Tibial nerve (tissue), 4 donors: ENCODE results near the gene CYTH4. TPM values are rescaled to one million over a fixed set of nuclear protein-coding genes. Genes with fewer than 3 reads are reported as not detected.

Experiments
- DNase-seq, 2 donors: peaks; one replicate each; pipeline ENCODE4 v3.0.0-alpha.2; 2019; ENCODE audit warnings: low spot score in 2 of 2
- H3K27ac ChIP-seq, 4 donors: fragments of 200-600 bp; sonication (generic) in 3 of 4; one replicate each; pipeline ENCODE4 v1.5.1; 2017 to 2019; ENCODE audit warnings: mild to moderate bottlenecking in 1 of 4
- H3K27me3 ChIP-seq, 2 donors: fragments of 200-600 bp; sonication (generic) in 1 of 2; one replicate each; pipeline versions ENCODE4 v1.5.1 to v1.6.0; 2017 to 2019
- H3K36me3 ChIP-seq, 3 donors: fragments of 200-600 bp; sonication (generic); one replicate each; pipeline ENCODE4 v1.5.1; 2018 to 2019
- H3K4me1 ChIP-seq, 4 donors: fragments of 200-600 bp; sonication (generic) in 3 of 4; one replicate each; pipeline ENCODE4 v1.5.1; 2017 to 2019
- H3K4me3 ChIP-seq, 4 donors: fragments of 200-600 bp; sonication (generic) in 3 of 4; one replicate each; pipeline ENCODE4 v1.5.1; 2017 to 2019; ENCODE audit warnings: mild to moderate bottlenecking in 1 of 4, moderate library complexity in 1 of 4
- H3K9me3 ChIP-seq, 4 donors: fragments of 200-600 bp; sonication (generic) in 3 of 4; one replicate each; pipeline ENCODE4 v1.5.1; 2017 to 2019
- CTCF ChIP-seq, 5 experiments: fragments of 200-600 bp in 3 of 5; fragments of 450-650 bp in 2 of 5; sonication (generic) in 3 of 5; IDR thresholded peaks; one replicate each; pipeline ENCODE4 v1.5.1; 2016 to 2019; ENCODE audit warnings: antibody characterized with exemption in 5 of 5, mild to moderate bottlenecking in 3 of 5, moderate library complexity in 2 of 5
- EP300 ChIP-seq, 2 donors: sonication (generic); formaldehyde crosslinking; IDR thresholded peaks; one replicate each; pipeline ENCODE4 v1.6.1; 2017; ENCODE audit warnings: antibody characterized with exemption in 2 of 2, mild to moderate bottlenecking in 1 of 2
- POLR2A ChIP-seq, 2 donors: fragments of 450-650 bp; IDR thresholded peaks; one replicate each; pipeline ENCODE4 v1.6.1; 2017; ENCODE audit warnings: antibody characterized with exemption in 2 of 2, mild to moderate bottlenecking in 2 of 2, moderate library complexity in 2 of 2
- whole genome bisulfite sequencing, 2 donors: methylation state at CpG; one replicate each; pipeline ENCODE4 v1.1.5; 2018; 5-methylcytosine and 5-hydroxymethylcytosine counted together
- total RNA-seq, 4 donors: library from RNA; depleted of rRNA; stranded (reverse); fragments of >200 nt; gene quantifications; one replicate each; pipeline ENCODE4 v1.1.0, GENCODE V29; 2016

Gene CYTH4
- total RNA-seq, 4 donors from 2014 or later: 7.7 to 27.3 (median 19.0) TPM

GRCh38 chr22:37295946-37296345, 13.6 kb downstream of the CYTH4 start:
- Histone ChIP-seq H3K4me3 (no peak overlapping the region), H3K9me3 (peaks cover 0 to 7% (median 0%) of the 10 kb centered on the region in 4 donors), H3K27ac (no peak overlapping the region), H3K27me3 (peaks cover 0 to 9% of the 10 kb centered on the region in 2 donors), H3K4me1 (peaks cover 0 to 5% (median 0%) of the 10 kb centered on the region in 4 donors), H3K36me3 (no peaks in the 10 kb centered on the region)
- WGBS, 2 donors: 85 to 91% methylated on average over 9 to 11 of the region's 11 CpGs
- no peak for DNase-seq
- no peak for TF ChIP-seq EP300 (IDR thresholded peaks at IDR 0.05)

- Histone ChIP-seq H3K4me3 (no peak overlapping the region), H3K9me3 (no peaks in the 10 kb centered on the region), H3K27ac (no peak overlapping the region), H3K36me3 (no peaks in the 10 kb centered on the region), H3K4me1 (peaks cover 0 to 9% (median 0%) of the 10 kb centered on the region in 4 donors), H3K27me3 (no peaks in the 10 kb centered on the region)
- TF ChIP-seq EP300 (IDR thresholded peaks at IDR 0.05): no peak
- no peak for TF ChIP-seq CTCF (IDR thresholded peaks at IDR 0.05)
- no peak for TF ChIP-seq POLR2A (IDR thresholded peaks at IDR 0.05)
- WGBS, 2 donors: 77 to 78% methylated on average over 13 to 17 of the region's 17 CpGs
- no peak for DNase-seq
These were observed 16.6 kb downstream of the CYTH4 start for GRCh38 chr22:37298748-37299495.

- Histone ChIP-seq H3K9me3 (no peaks in the 10 kb centered on the region), H3K4me1 (peaks cover 0 to 9% (median 0%) of the 10 kb centered on the region in 4 donors), H3K27me3 (no peaks in the 10 kb centered on the region), H3K4me3 (no peak overlapping the region), H3K27ac (no peak overlapping the region), H3K36me3 (no peaks in the 10 kb centered on the region)
- WGBS, 2 donors: 72 to 87% methylated on average over 4 of the region's 4 CpGs
- no peak for DNase-seq
- TF ChIP-seq EP300 (IDR thresholded peaks at IDR 0.05) (no peak), POLR2A (IDR thresholded peaks at IDR 0.05) (no peak), CTCF (IDR thresholded peaks at IDR 0.05) (no peak)
These were observed 17.7 kb downstream of the CYTH4 start for GRCh38 chr22:37299969-37300509.

GRCh38 chr22:37300551-37301017, 18.3 kb downstream of the CYTH4 start:
- Histone ChIP-seq H3K4me3 (no peak overlapping the region), H3K4me1 (peaks cover 0 to 9% (median 0%) of the 10 kb centered on the region in 4 donors), H3K9me3 (no peaks in the 10 kb centered on the region), H3K36me3 (no peaks in the 10 kb centered on the region), H3K27me3 (no peaks in the 10 kb centered on the region), H3K27ac (no peak overlapping the region)
- TF ChIP-seq POLR2A (IDR thresholded peaks at IDR 0.05): no peak
- TF ChIP-seq CTCF (IDR thresholded peaks at IDR 0.05): no peak
- peak in 1 of 2 donors; percentile 16 for TF ChIP-seq EP300 (IDR thresholded peaks at IDR 0.05)
- no peak for DNase-seq
- WGBS, 2 donors: 53 to 66% methylated on average over 11 to 16 of the region's 19 CpGs

GRCh38 chr22:37301144-37301830, 19.0 kb downstream of the CYTH4 start:
- Histone ChIP-seq H3K36me3 (no peaks in the 10 kb centered on the region), H3K9me3 (no peaks in the 10 kb centered on the region), H3K27me3 (no peaks in the 10 kb centered on the region), H3K4me3 (no peak overlapping the region), H3K27ac (no peak overlapping the region), H3K4me1 (peaks cover 0 to 13% (median 1%) of the 10 kb centered on the region in 4 donors)
- TF ChIP-seq EP300 (IDR thresholded peaks at IDR 0.05) (no peak), POLR2A (IDR thresholded peaks at IDR 0.05) (no peak), CTCF (IDR thresholded peaks at IDR 0.05) (no peak)
- no peak for DNase-seq
- WGBS, 2 donors: 85 to 86% methylated on average over 6 of the region's 6 CpGs
